KMS-11 (cell line): Measurements from ENCODE around the gene MAML3.
A peak's percentile ranks its signal among the peaks of the same experiment; 100 is the strongest.

Experiments used
- H2AFZ ChIP-seq: fragments of 200-600 bp; sonication (generic); 2 replicates; pipeline ENCODE4 v1.6.1; 2016; ENCODE audit warnings: antibody characterized with exemption, mixed run types, low read depth
- H3K27ac ChIP-seq: fragments of 200-600 bp; sonication (generic); 2 replicates; pipeline ENCODE4 v1.6.1; 2016; ENCODE audit warnings: mild to moderate bottlenecking, mixed run types
- H3K27me3 ChIP-seq: fragments of 200-600 bp; sonication (generic); 2 replicates; pipeline ENCODE4 v1.6.1; 2017; ENCODE audit warnings: mild to moderate bottlenecking, low read depth, mixed run types, moderate library complexity; ENCODE audit not compliant: insufficient read depth
- H3K36me3 ChIP-seq: fragments of 200-600 bp; sonication (generic); 2 replicates; pipeline ENCODE4 v1.6.1; 2017; ENCODE audit warnings: mild to moderate bottlenecking, mixed run types; ENCODE audit not compliant: insufficient read depth
- H3K4me1 ChIP-seq: fragments of 200-600 bp; sonication (generic); 2 replicates; pipeline ENCODE4 v1.6.1; 2016; ENCODE audit warnings: mild to moderate bottlenecking, low read depth, mixed run types; ENCODE audit not compliant: poor library complexity, severe bottlenecking
- H3K4me2 ChIP-seq: fragments of 200-600 bp; sonication (generic); 2 replicates; pipeline ENCODE4 v1.7.0; 2016; ENCODE audit warnings: mild to moderate bottlenecking, mixed run types
- H3K4me3 ChIP-seq: fragments of 200-600 bp; sonication (generic); IDR thresholded peaks from 2 replicates; pipeline ENCODE4 v1.6.1; 2017; ENCODE audit warnings: low read depth, low read length, mixed read lengths; ENCODE audit not compliant: insufficient read depth
- H3K79me2 ChIP-seq: fragments of 200-600 bp; sonication (generic); 2 replicates; pipeline ENCODE4 v1.6.1; 2016; ENCODE audit warnings: low read depth, mixed run types; ENCODE audit not compliant: insufficient read depth
- H3K9ac ChIP-seq: fragments of 200-600 bp; sonication (generic); 2 replicates; pipeline ENCODE4 v1.6.1; 2016; ENCODE audit warnings: mild to moderate bottlenecking, mixed run types
- H4K20me1 ChIP-seq: fragments of 200-600 bp; sonication (generic); 2 replicates; pipeline ENCODE4 v1.6.1; 2016; ENCODE audit warnings: mild to moderate bottlenecking, mixed run types; ENCODE audit not compliant: insufficient read depth
- TF ChIP-seq, protein P1 (sequence below): fragments of 200-600 bp; sonication (generic); conservative IDR thresholded peaks from 2 replicates; pipeline ENCODE4 v1.6.1; 2017; ENCODE audit warnings: low read depth, mild to moderate bottlenecking, antibody characterized with exemption, low read length, moderate library complexity, mixed read lengths

MAML3 gene

DNA sequence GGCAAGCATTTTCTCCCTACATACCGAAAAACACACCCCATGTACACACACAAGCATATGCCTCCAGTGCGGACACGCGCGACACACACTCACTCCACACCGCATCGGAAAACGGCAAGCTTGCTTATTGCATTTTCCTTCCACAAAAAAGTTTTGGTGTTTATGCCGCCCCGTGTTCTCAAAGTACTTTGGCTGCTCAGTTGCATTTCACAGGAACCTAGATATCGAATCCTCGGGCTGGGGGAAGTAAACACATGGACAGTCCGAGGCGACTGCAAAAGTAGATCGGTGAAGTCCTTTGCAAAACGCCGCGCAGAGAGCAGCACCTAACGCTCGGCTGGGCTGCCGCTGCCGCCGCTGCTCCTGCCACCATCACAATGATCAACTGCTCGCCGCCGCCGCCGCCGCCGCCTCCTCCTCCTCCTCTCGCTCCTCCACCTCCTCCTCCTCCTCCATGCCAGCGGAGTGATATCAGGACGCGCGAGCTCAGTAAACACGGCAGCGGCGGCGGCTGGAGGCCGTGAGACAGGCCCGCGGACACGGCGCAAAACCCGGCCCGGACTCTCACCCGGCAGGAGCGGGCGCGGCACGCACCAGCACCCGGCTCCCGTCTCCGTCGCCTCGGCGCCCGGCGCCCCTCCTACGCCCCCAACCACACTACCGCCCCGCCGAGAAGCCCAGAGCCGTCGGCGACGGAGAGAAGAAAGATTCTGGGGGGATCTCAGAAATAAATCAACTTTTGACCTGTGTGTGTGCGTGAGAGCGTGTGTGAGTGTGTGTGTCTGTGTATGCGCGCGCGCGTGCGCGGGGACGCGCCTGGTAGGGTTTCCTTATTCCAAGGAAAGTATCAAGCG is at the start of gene MAML3:
Gene MAML3, minus strand, starts transcription at position 467 of the 854 bp plus-strand sequence. CDS start 857 bp downstream, outside the sequence.
- Histone ChIP-seq H3K9ac (peak within 1 kb of the TSS; percentile 71), H2AFZ (peak within 1 kb of the TSS; percentile 85), H3K4me1 (peaks cover 55% of the 10 kb centered on the region), H3K27ac (peak within 1 kb of the TSS; percentile 64), H4K20me1 (no peaks in the 10 kb centered on the region; the same call in 1 of the 2 replicates), H3K27me3 (no peaks in the 10 kb centered on the region), H3K4me2 (peak within 1 kb of the TSS; percentile 75), H3K36me3 (no peaks in the 10 kb centered on the region), H3K4me3 (no peak within 1 kb of the TSS), H3K79me2 (no peaks in the 10 kb centered on the region)
- TF ChIP-seq, protein P1, sequence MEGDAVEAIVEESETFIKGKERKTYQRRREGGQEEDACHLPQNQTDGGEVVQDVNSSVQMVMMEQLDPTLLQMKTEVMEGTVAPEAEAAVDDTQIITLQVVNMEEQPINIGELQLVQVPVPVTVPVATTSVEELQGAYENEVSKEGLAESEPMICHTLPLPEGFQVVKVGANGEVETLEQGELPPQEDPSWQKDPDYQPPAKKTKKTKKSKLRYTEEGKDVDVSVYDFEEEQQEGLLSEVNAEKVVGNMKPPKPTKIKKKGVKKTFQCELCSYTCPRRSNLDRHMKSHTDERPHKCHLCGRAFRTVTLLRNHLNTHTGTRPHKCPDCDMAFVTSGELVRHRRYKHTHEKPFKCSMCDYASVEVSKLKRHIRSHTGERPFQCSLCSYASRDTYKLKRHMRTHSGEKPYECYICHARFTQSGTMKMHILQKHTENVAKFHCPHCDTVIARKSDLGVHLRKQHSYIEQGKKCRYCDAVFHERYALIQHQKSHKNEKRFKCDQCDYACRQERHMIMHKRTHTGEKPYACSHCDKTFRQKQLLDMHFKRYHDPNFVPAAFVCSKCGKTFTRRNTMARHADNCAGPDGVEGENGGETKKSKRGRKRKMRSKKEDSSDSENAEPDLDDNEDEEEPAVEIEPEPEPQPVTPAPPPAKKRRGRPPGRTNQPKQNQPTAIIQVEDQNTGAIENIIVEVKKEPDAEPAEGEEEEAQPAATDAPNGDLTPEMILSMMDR: no peak

GRCh38 chr4:140198942-140199341 is 45.0 kb upstream of the MAML3 start:
- TF ChIP-seq, protein P1: no peak
- Histone ChIP-seq H2AFZ (no peak overlapping the region), H3K9ac (no peak overlapping the region), H3K36me3 (0 out of 2 replicates have a peak, but pooled peaks cover 4% of the 10 kb centered on the region), H3K79me2 (no peaks in the 10 kb centered on the region), H3K4me2 (no peak overlapping the region), H3K4me1 (no peaks in the 10 kb centered on the region), H3K4me3 (no peak overlapping the region), H3K27me3 (no peaks in the 10 kb centered on the region), H4K20me1 (no peaks in the 10 kb centered on the region), H3K27ac (no peak overlapping the region)

DNA sequence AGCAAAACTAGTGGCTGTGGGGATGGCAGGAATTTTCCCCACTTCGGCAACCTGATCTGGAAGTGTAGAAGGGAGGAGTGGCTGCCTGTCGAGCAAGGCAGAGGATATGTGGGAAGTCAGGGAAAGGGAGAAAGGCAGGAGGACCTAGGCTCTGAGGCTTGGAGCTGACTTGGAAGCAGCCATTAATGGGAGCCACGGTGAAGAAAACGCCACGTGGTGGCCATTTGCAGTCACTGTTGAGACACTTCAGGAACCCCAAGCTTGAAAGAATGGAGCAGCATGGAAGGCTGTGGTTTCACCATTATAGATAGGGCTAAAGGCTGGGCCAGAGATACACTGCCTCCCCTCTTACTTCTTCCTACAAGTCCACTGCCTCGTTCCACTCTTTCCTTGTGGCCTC is 41.8 kb upstream of the MAML3 start:
- Histone ChIP-seq H3K4me3 (no peak overlapping the region), H3K27ac (no peak overlapping the region), H3K4me2 (no peak overlapping the region), H2AFZ (no peak overlapping the region), H3K9ac (no peak overlapping the region), H3K36me3 (no peaks in the 10 kb centered on the region), H3K27me3 (no peaks in the 10 kb centered on the region), H3K79me2 (no peaks in the 10 kb centered on the region), H3K4me1 (no peaks in the 10 kb centered on the region), H4K20me1 (no peaks in the 10 kb centered on the region)
- TF ChIP-seq, protein P1: no peak

GRCh38 chr4:140189805-140190204 is 35.8 kb upstream of the MAML3 start:
- Histone ChIP-seq H3K4me2 (no peak overlapping the region), H3K36me3 (no peaks in the 10 kb centered on the region), H4K20me1 (no peaks in the 10 kb centered on the region), H3K4me3 (no peak overlapping the region), H3K79me2 (no peaks in the 10 kb centered on the region), H3K27ac (no peak overlapping the region), H3K27me3 (no peaks in the 10 kb centered on the region), H3K9ac (no peak overlapping the region), H2AFZ (no peak overlapping the region), H3K4me1 (no peaks in the 10 kb centered on the region)
- TF ChIP-seq, protein P1: no peak
